HL-60 (cell line): ENCODE data around the gene EVPL.

ENCODE experiments used
- DNase-seq, 2 experiments: peaks; one replicate each; pipeline ENCODE4 v3.0.0-alpha.2; 2010 to 2020; ENCODE audit warnings: low read depth in 1 of 2, low spot score in 1 of 2
- H3K27ac ChIP-seq: fragments of 250-450 bp; sonication (Bioruptor Pico); replicated peaks from 2 replicates; pipeline ENCODE4 v1.5.1; 2020; ENCODE audit warnings: mild to moderate bottlenecking, moderate library complexity
- H3K27me3 ChIP-seq: fragments of 250-450 bp; sonication (Bioruptor Pico); 2 replicates; pipeline ENCODE4 v1.5.1; 2021; ENCODE audit warnings: mild to moderate bottlenecking, moderate library complexity; ENCODE audit not compliant: insufficient read depth, poor library complexity, severe bottlenecking
- H3K4me3 ChIP-seq: replicated peaks from 2 replicates; pipeline ENCODE4 v1.5.1; 2011; ENCODE audit warnings: mild to moderate bottlenecking, control low read depth, low read length; ENCODE audit not compliant: insufficient read depth
- CTCF ChIP-seq: IDR thresholded peaks from one replicate; pipeline ENCODE4 v1.5.1; 2011; ENCODE audit warnings: low read length, control low read depth, inconsistent platforms; ENCODE audit not compliant: insufficient read depth
- GABPA ChIP-seq: IDR thresholded peaks from 2 replicates; pipeline ENCODE4 v1.6.1; 2012; ENCODE audit warnings: low read depth
- POLR2AphosphoS5 ChIP-seq: IDR thresholded peaks from 2 replicates; pipeline ENCODE4 v1.6.1; 2012; ENCODE audit warnings: low read depth
- REST ChIP-seq: IDR thresholded peaks from 2 replicates; pipeline ENCODE4 v1.6.1; 2012; ENCODE audit warnings: low read depth; ENCODE audit not compliant: insufficient replicate concordance
- SPI1 ChIP-seq: IDR thresholded peaks from 2 replicates; pipeline ENCODE4 v1.6.1; 2012; ENCODE audit warnings: low read depth, mild to moderate bottlenecking, borderline replicate concordance

EVPL gene

GRCh38 chr17:76039121-76039520 lies 12.0 kb upstream of the EVPL start:
- no peaks in the 10 kb centered on the region for H3K27me3 ChIP-seq
- no peak for DNase-seq
- H3K4me3 ChIP-seq = no peak overlapping the region
- no peak for TF ChIP-seq SPI1
- TF ChIP-seq CTCF = no peak
- no peak for TF ChIP-seq REST
- TF ChIP-seq GABPA = no peak
- TF ChIP-seq POLR2AphosphoS5 = no peak
- H3K27ac ChIP-seq = no peak overlapping the region

DNA sequence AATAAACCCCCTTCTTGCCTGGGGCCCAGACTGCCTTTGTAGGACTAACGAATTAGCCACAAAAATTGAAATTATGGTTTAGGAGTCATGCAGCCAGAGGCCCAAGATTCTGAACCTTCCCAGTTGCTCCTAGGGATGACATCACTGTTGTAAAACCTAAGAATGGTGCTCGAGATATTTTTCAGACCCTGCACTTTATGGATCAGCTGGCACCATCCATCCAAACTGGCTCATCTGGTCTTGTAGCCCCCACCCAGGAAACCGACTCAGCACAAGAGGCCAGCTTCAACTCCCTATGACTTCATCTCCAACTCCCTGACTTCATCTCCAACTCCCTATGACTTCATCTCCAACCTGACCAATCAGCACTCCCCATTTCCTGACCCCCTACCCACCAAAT lies 10.9 kb upstream of the EVPL start:
- no peak overlapping the region for H3K4me3 ChIP-seq
- DNase-seq = no peak
- no peaks in the 10 kb centered on the region for H3K27me3 ChIP-seq
- TF ChIP-seq GABPA = no peak
- TF ChIP-seq POLR2AphosphoS5 = no peak
- TF ChIP-seq REST = no peak
- TF ChIP-seq SPI1 = no peak
- TF ChIP-seq CTCF = no peak
- no peak overlapping the region for H3K27ac ChIP-seq

GRCh38 chr17:76036497-76037261 lies 9.6 kb upstream of the EVPL start:
- no peaks in the 10 kb centered on the region for H3K27me3 ChIP-seq
- no peak for DNase-seq
- H3K4me3 ChIP-seq = no peak overlapping the region
- TF ChIP-seq SPI1 (no peak), REST (no peak), POLR2AphosphoS5 (no peak), CTCF (no peak), GABPA (no peak)
- H3K27ac ChIP-seq = no peak overlapping the region
